SJSA1 (cell line): ENCODE results near the gene KCNJ10. TPM values are rescaled to one million over a fixed set of nuclear protein-coding genes. Genes with fewer than 3 reads are reported as not detected.

Source experiments
- DNase-seq, 2 experiments: peaks; one replicate each; pipeline ENCODE4 v3.0.0-alpha.2; 2015 to 2020; ENCODE audit warnings: low spot score in 2 of 2, low read depth in 1 of 2
- H3K27ac ChIP-seq: fragments of 250-450 bp; sonication (Bioruptor Pico); 2 replicates; pipeline ENCODE4 v1.5.1; 2020; ENCODE audit warnings: mild to moderate bottlenecking, moderate library complexity
- H3K27me3 ChIP-seq: fragments of 250-450 bp; sonication (Bioruptor Pico); replicated peaks from 2 replicates; pipeline ENCODE4 v1.5.1; 2020; ENCODE audit warnings: mild to moderate bottlenecking, moderate library complexity
- H3K36me3 ChIP-seq: fragments of 250-450 bp; sonication (Bioruptor Pico); 2 replicates; pipeline ENCODE4 v1.5.1; 2020; ENCODE audit warnings: mild to moderate bottlenecking
- H3K4me1 ChIP-seq: fragments of 250-450 bp; sonication (Bioruptor Pico); replicated peaks from 2 replicates; pipeline ENCODE4 v1.6.1; 2021; ENCODE audit warnings: mild to moderate bottlenecking
- H3K4me3 ChIP-seq: fragments of 250-450 bp; sonication (Bioruptor Pico); 2 replicates; pipeline ENCODE4 v1.5.1; 2020; ENCODE audit warnings: mild to moderate bottlenecking
- H3K9me3 ChIP-seq: fragments of 250-450 bp; sonication (Bioruptor Pico); replicated peaks from 2 replicates; pipeline ENCODE4 v1.5.1; 2020; ENCODE audit warnings: mild to moderate bottlenecking
- total RNA-seq: library from RNA; depleted of rRNA; stranded (reverse); fragments of >200 nt; shearing (Covaris generic); gene quantifications from 2 replicates; pipeline ENCODE4 v1.2.3, GENCODE V29; 2014

KCNJ10 gene
- total RNA-seq, 1 experiment from 2014 or later, result not detected

GRCh38 chr1:160006312-160006940, 63.5 kb downstream of the KCNJ10 start:
- Histone ChIP-seq H3K27me3 (peaks cover 17% of the 10 kb centered on the region), H3K27ac (no peak overlapping the region), H3K4me1 (no peaks in the 10 kb centered on the region), H3K36me3 (no peaks in the 10 kb centered on the region), H3K9me3 (no peaks in the 10 kb centered on the region), H3K4me3 (no peak overlapping the region)
- peak; percentile 32 to 67 for DNase-seq

DNA sequence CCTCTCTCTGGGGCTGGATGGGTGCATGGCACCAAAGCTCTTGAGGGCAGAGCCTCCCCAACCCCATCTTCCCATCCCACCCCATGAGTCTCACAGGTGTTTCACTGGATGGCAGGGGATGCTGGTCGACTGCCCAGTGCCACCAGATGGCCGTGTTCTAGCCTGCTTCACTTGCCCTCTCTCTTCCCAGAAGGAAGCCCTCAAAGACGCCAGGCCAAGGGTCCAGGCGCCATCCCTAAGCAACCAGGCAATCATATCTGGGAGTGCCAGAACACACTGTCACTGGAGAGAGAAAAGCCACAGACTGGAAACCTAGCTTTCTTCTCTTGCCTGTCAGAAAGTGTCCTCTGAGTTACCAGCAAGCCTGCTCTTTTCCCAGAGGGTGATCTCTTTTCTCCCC, 64.9 kb downstream of the KCNJ10 start:
- H3K9me3 ChIP-seq, result no peaks in the 10 kb centered on the region
- H3K4me3 ChIP-seq, result no peak overlapping the region
- no peak for DNase-seq
- H3K27me3 ChIP-seq, result peaks cover 8% of the 10 kb centered on the region
- H3K27ac ChIP-seq, result no peak overlapping the region
- H3K4me1 ChIP-seq, result no peaks in the 10 kb centered on the region
- no peaks in the 10 kb centered on the region for H3K36me3 ChIP-seq

DNA sequence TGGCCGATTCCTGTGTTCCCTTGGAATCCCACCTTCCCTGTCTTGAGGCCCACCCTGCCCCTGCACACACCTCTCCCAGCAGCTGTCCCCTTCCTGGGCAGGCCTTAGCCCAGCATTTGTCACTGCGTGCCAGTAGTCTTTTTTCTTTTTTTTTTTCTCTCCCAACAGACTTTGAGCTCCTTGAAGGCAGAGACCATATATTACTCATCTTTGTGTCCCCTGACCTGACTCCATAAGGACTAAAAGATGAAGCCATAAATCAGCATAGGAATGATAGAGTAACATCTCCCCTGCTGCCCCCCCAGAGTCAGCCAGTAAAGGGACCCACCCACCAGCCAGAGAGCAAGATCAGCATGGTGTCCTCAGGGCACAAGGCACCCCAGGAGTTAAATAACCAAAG, 65.5 kb downstream of the KCNJ10 start:
- Histone ChIP-seq H3K27ac (no peak overlapping the region), H3K27me3 (peaks cover 2% of the 10 kb centered on the region), H3K4me3 (no peak overlapping the region), H3K9me3 (no peaks in the 10 kb centered on the region), H3K4me1 (no peaks in the 10 kb centered on the region), H3K36me3 (no peaks in the 10 kb centered on the region)
- no peak for DNase-seq

- Histone ChIP-seq H3K4me1 (no peaks in the 10 kb centered on the region; the same call in 1 of the 2 replicates), H3K9me3 (no peaks in the 10 kb centered on the region), H3K27me3 (no peaks in the 10 kb centered on the region; the same call in 1 of the 2 replicates), H3K36me3 (no peaks in the 10 kb centered on the region), H3K4me3 (no peak overlapping the region), H3K27ac (no peak overlapping the region)
- DNase-seq, result no peak
Measured at GRCh38 chr1:160004001-160004400, 66.0 kb downstream of the KCNJ10 start.

- Histone ChIP-seq H3K27ac (no peak overlapping the region), H3K27me3 (no peaks in the 10 kb centered on the region; the same call in 1 of the 2 replicates), H3K4me3 (no peak overlapping the region), H3K36me3 (no peaks in the 10 kb centered on the region), H3K9me3 (no peaks in the 10 kb centered on the region), H3K4me1 (peaks cover 5% of the 10 kb centered on the region)
- no peak for DNase-seq
Measured at GRCh38 chr1:160001440-160001839, 68.5 kb downstream of the KCNJ10 start.

- no peak for DNase-seq
- peaks cover 12% of the 10 kb centered on the region for H3K4me1 ChIP-seq
- no peaks in the 10 kb centered on the region for H3K36me3 ChIP-seq
- H3K27me3 ChIP-seq, result no peaks in the 10 kb centered on the region; the same call in 1 of the 2 replicates
- no peak overlapping the region for H3K27ac ChIP-seq
- H3K9me3 ChIP-seq, result no peaks in the 10 kb centered on the region
- H3K4me3 ChIP-seq, result no peak overlapping the region
Measured at GRCh38 chr1:159999204-159999603, 70.8 kb downstream of the KCNJ10 start.

DNA sequence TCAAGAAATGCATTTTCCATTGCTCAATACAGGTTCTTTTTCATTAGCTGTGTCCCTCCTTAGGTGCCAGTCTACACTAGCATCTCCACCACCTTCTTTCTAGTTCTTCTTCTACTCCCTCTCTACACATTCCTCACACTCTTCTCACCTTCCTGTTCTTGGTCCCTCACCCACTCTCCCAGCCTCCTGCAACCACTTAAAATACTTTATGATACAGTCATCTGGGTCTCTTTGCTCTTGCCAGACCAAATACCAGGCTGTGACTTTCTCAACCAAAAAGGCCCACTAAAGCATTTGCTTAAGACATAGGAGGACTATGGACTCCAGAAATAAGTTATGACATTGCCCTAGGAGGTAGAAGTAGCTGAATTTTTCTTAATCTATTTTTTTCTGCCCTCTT, 73.3 kb downstream of the KCNJ10 start:
- Histone ChIP-seq H3K27ac (no peak overlapping the region), H3K4me3 (no peak overlapping the region), H3K4me1 (peaks cover 15% of the 10 kb centered on the region), H3K36me3 (no peaks in the 10 kb centered on the region), H3K27me3 (peaks cover 5% of the 10 kb centered on the region; the same call in 1 of the 2 replicates), H3K9me3 (no peaks in the 10 kb centered on the region)
- DNase-seq, result peak in 1 of 2 experiments; percentile 32

DNA sequence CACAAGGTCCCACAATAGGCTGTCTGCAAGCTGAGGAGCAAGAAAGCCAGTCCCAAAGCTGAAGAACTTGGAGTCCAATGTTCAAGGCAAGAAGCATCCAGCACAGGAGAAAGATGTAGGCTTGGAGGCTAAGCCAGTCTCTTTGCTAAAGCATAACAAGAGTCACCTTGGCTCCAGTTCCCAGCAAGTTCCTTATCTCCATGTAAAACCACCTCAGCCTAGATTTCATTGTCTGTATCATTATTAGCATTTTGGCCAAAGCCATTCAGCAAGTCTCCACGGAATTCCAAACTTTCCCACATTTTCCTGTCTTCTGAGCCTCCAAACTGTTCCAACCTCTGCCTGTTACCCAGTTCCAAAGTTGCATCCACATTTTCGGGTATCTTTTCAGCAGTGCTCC, 75.1 kb downstream of the KCNJ10 start:
- Histone ChIP-seq H3K4me1 (peaks cover 20% of the 10 kb centered on the region), H3K27me3 (peaks cover 6% of the 10 kb centered on the region; the same call in 1 of the 2 replicates), H3K4me3 (no peak overlapping the region), H3K9me3 (no peaks in the 10 kb centered on the region), H3K36me3 (no peaks in the 10 kb centered on the region), H3K27ac (no peak overlapping the region)
- no peak for DNase-seq

- H3K4me3 ChIP-seq, result no peak overlapping the region
Measured at GRCh38 chr1:159993911-159994310, 76.0 kb downstream of the KCNJ10 start.

DNA sequence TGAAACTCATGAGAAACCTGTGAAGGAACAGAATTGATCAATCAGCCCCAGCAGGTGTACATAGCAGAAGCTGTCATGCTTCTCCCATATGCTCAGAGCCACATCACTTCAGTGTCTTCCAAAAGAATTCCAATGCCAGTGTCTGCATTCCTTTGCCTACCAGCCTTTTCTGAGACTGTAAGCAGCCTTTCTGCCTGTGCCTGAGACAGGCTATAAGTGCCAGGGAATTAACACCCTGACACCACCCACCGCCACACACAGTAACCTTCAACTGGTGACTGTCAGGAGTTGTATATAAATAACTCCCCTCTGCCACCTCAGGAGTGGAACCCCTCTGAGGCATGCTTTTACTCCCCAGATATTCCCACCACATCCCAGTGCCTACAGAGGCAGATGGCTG, 77.8 kb downstream of the KCNJ10 start:
- DNase-seq, result no peak
- Histone ChIP-seq H3K4me3 (no peak overlapping the region), H3K36me3 (no peaks in the 10 kb centered on the region), H3K27me3 (0 out of 2 replicates have a peak, but pooled peaks cover 10% of the 10 kb centered on the region), H3K27ac (no peak overlapping the region), H3K4me1 (peaks cover 20% of the 10 kb centered on the region), H3K9me3 (no peaks in the 10 kb centered on the region)

More at GRCh38 chr1:159993911-159994310, 76.0 kb downstream of the KCNJ10 start:
- Histone ChIP-seq H3K4me1 (peaks cover 20% of the 10 kb centered on the region), H3K36me3 (no peaks in the 10 kb centered on the region), H3K27ac (no peak overlapping the region), H3K9me3 (no peaks in the 10 kb centered on the region), H3K27me3 (0 out of 2 replicates have a peak, but pooled peaks cover 9% of the 10 kb centered on the region)
- DNase-seq, result no peak

DNA sequence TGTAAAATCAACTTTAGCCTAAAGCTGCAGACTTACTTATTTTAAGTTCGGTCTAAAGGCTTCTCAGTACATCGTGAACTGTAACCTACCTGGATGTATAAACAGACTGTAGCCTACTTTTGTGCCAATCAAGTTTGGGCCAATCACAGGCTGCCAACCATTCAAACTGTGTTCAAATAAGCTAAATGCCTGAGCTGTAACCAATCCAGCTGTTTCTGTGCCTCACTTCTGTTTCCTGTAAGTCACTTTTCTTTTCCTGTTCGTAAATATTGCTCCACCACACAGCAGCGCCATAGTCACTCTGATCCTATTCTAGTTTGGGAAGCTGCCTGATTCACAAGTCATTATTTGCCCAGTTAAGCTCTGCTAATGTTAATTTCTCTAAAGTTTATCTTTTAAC, 78.4 kb downstream of the KCNJ10 start:
- Histone ChIP-seq H3K27me3 (0 out of 2 replicates have a peak, but pooled peaks cover 10% of the 10 kb centered on the region), H3K4me3 (no peak overlapping the region), H3K36me3 (no peaks in the 10 kb centered on the region), H3K27ac (no peak overlapping the region), H3K9me3 (no peaks in the 10 kb centered on the region), H3K4me1 (peaks cover 16% of the 10 kb centered on the region)
- DNase-seq, result no peak

GRCh38 chr1:159990005-159990404, 80.0 kb downstream of the KCNJ10 start:
- no peak overlapping the region for H3K27ac ChIP-seq
- no peaks in the 10 kb centered on the region for H3K36me3 ChIP-seq
- H3K9me3 ChIP-seq, result no peaks in the 10 kb centered on the region

GRCh38 chr1:159989581-159989980, 80.4 kb downstream of the KCNJ10 start:
- Histone ChIP-seq H3K27me3 (0 out of 2 replicates have a peak, but pooled peaks cover 10% of the 10 kb centered on the region), H3K27ac (no peak overlapping the region), H3K9me3 (no peaks in the 10 kb centered on the region), H3K4me1 (peaks cover 12% of the 10 kb centered on the region), H3K4me3 (no peak overlapping the region), H3K36me3 (no peaks in the 10 kb centered on the region)
- no peak for DNase-seq

More at GRCh38 chr1:159990005-159990404, 80.0 kb downstream of the KCNJ10 start:
- H3K4me1 ChIP-seq, result peaks cover 12% of the 10 kb centered on the region
- 0 out of 2 replicates have a peak, but pooled peaks cover 10% of the 10 kb centered on the region for H3K27me3 ChIP-seq
- DNase-seq, result no peak
- H3K4me3 ChIP-seq, result no peak overlapping the region

DNA sequence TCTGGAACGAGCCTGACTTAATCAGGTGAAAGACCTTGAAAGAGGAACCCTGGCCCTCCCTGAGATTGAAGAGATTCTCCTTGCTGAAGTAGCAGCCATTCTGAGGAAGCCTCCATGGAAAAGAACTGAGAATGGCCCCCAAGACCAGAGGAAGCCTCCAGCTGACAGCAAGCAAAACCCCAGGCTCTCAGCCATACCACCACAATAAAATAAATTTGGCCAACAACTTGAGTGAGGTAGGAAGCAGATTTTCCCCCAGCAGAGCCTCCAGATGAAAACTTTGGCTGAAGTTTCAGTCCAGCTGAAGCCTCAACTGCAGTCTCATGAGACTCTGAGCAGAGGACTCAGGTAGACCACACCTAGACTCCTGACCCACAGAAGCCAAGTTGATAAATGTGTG, 82.0 kb downstream of the KCNJ10 start:
- H3K27me3 ChIP-seq, result peaks cover 18% of the 10 kb centered on the region
- H3K27ac ChIP-seq, result no peak overlapping the region
- H3K4me3 ChIP-seq, result no peak overlapping the region
- no peak for DNase-seq
- peaks cover 8% of the 10 kb centered on the region; the same call in 1 of the 2 replicates for H3K9me3 ChIP-seq
- peaks cover 5% of the 10 kb centered on the region for H3K4me1 ChIP-seq
- H3K36me3 ChIP-seq, result no peaks in the 10 kb centered on the region
